WERI-Rb-1 (cell line): ENCODE measurements around the gene DPP4.

Experiments used
- DNase-seq: peaks from one replicate; pipeline ENCODE4 v3.0.0-alpha.2; 2020
- H3K27ac ChIP-seq: fragments of 250-450 bp; sonication (Bioruptor Pico); 2 replicates; pipeline ENCODE4 v1.5.1; 2020; ENCODE audit warnings: mild to moderate bottlenecking, moderate library complexity
- H3K27me3 ChIP-seq: fragments of 250-450 bp; sonication (Bioruptor Pico); 2 replicates; pipeline ENCODE4 v1.5.1; 2021; ENCODE audit warnings: mild to moderate bottlenecking, low read depth, moderate library complexity; ENCODE audit not compliant: insufficient read depth, severe bottlenecking
- H3K36me3 ChIP-seq: fragments of 250-450 bp; sonication (Bioruptor Pico); 2 replicates; pipeline ENCODE4 v1.5.1; 2020; ENCODE audit warnings: mild to moderate bottlenecking, moderate library complexity
- H3K4me3 ChIP-seq: 2 replicates; pipeline ENCODE4 v1.5.1; 2011; ENCODE audit warnings: low read depth, mild to moderate bottlenecking, control low read depth, low read length
- H3K9me3 ChIP-seq: fragments of 250-450 bp; sonication (Bioruptor Pico); 2 replicates; pipeline ENCODE4 v1.5.1; 2021; ENCODE audit warnings: mild to moderate bottlenecking, moderate library complexity; ENCODE audit not compliant: severe bottlenecking
- TF ChIP-seq, protein P1 (sequence below): IDR thresholded peaks from 2 replicates; pipeline ENCODE4 v1.5.1; 2011; ENCODE audit warnings: low read depth, mild to moderate bottlenecking, control low read depth, inconsistent platforms, low read length

DPP4 gene

DNA sequence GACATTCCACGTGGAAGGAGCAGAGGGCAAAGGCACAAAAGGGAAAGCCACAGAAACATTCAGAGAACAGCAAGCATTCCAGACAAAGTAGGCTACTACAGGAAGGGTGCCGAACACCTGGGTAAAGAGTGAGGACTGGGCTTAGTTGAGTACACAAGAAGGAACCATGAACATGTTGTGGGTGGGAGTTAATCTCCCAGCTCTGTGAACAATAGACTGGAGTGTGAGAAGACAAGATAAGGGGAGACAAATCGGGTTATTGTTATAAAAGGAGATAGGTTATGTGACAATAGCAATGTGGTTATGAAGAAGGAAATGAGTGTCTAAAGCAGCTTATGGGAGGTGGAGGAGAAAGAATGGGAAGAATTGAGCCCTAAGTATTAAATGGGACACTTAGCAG, 70.0 kb downstream of the DPP4 start:
- no peak for DNase-seq
- Histone ChIP-seq H3K9me3 (no peaks in the 10 kb centered on the region), H3K27ac (no peak overlapping the region), H3K36me3 (no peaks in the 10 kb centered on the region), H3K27me3 (no peaks in the 10 kb centered on the region), H3K4me3 (no peak overlapping the region)
- TF ChIP-seq, protein P1, sequence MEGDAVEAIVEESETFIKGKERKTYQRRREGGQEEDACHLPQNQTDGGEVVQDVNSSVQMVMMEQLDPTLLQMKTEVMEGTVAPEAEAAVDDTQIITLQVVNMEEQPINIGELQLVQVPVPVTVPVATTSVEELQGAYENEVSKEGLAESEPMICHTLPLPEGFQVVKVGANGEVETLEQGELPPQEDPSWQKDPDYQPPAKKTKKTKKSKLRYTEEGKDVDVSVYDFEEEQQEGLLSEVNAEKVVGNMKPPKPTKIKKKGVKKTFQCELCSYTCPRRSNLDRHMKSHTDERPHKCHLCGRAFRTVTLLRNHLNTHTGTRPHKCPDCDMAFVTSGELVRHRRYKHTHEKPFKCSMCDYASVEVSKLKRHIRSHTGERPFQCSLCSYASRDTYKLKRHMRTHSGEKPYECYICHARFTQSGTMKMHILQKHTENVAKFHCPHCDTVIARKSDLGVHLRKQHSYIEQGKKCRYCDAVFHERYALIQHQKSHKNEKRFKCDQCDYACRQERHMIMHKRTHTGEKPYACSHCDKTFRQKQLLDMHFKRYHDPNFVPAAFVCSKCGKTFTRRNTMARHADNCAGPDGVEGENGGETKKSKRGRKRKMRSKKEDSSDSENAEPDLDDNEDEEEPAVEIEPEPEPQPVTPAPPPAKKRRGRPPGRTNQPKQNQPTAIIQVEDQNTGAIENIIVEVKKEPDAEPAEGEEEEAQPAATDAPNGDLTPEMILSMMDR, result no peak

DNA sequence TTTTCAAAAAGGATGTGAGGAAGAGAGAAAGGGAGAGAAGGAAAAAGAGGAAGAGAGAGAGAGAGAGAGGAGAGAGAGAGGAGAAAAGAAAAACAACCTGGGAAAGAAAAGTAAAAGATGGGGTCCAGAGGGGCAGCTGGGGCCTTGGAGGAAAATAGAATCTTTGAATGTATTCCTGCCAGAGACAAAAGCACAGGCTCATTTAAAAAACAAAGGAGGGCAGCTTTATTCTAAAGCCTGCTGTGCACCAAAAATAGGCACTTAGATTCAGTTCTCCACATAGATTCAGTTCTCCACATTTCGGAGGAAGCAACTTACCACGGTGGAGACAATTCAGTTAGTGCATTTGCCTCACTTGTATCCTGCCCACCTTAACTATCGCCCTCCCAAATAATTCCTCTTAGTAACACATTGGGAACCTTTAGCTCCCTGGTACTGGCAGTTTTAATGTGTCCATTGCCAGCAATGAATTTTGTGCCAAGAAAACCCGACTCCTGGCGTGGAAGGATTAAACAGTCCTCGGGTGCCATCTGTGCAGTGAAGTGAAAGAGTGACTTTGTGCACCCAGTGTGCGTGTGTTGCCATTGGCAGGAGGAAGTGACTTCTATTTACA, 71.3 kb downstream of the DPP4 start:
- no peak for DNase-seq
- Histone ChIP-seq H3K27ac (no peak overlapping the region), H3K36me3 (no peaks in the 10 kb centered on the region), H3K27me3 (no peaks in the 10 kb centered on the region), H3K9me3 (no peaks in the 10 kb centered on the region), H3K4me3 (no peak overlapping the region)
- TF ChIP-seq, protein P1, result no peak

DNA sequence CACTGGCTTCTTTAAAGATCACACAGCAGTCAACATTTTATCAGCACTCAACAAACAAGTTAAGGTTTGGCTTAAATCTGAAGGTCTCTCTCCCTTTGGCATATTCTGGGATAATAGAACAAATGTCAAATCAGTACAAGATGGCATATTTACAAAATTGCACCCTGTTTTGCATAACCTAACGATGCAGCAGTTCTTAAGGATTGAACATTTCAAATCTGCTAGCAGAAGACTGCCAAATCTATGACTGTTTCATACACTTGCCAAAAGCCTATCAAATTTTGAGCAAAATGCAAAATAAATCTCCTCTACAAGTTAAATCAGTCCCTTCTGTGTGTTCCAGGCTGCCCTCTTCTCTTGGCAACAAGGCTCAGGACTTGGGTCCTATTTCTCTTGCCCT, 73.6 kb downstream of the DPP4 start:
- TF ChIP-seq, protein P1, result no peak
- no peak for DNase-seq
- Histone ChIP-seq H3K9me3 (no peaks in the 10 kb centered on the region), H3K27me3 (no peaks in the 10 kb centered on the region), H3K4me3 (no peak overlapping the region), H3K36me3 (no peaks in the 10 kb centered on the region), H3K27ac (no peak overlapping the region)

DNA sequence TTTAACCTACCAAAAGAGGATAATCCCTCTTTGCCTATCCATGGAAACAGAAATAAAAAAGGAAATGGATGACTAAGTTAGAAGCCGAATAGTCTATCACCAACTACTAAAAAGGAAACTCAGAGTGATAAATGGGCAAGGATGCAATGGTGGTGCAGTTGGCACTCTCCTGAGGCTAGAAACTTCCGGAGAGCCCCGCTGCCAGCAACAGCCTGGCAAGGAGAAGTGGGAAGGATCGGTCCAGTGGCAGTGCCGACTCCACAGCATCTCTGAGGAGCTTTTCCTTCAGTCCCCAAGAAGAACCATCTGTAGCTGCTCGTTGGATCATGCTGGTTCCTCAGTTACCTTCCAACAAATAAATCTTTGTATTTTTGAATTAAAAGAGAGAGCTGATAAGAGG, 74.7 kb downstream of the DPP4 start:
- H3K4me3 ChIP-seq, result no peak overlapping the region
- H3K27me3 ChIP-seq, result no peaks in the 10 kb centered on the region
- TF ChIP-seq, protein P1, result no peak
- no peak overlapping the region for H3K27ac ChIP-seq
- no peak for DNase-seq
- H3K9me3 ChIP-seq, result no peaks in the 10 kb centered on the region
- no peaks in the 10 kb centered on the region for H3K36me3 ChIP-seq

DNA sequence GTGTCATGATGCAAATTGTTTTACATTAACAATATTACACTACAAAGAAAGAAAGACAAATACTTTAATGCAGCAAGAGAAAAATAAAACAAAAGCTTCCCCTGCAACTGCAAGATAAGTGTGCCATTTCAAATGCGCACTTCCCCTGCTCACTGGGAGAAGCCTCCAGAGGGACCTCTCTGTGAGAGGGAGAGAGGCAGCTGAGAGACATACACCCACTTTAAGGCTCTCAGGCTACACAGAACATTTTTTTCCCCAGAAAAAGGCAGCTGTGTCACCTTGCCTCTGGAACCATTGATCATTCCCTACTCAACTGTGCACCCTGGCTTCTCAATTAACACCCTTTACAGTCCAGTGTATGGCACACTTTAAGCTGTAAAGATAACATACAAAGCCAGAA, 75.2 kb downstream of the DPP4 start:
- H3K27me3 ChIP-seq, result no peaks in the 10 kb centered on the region
- no peaks in the 10 kb centered on the region for H3K36me3 ChIP-seq
- no peak overlapping the region for H3K4me3 ChIP-seq
- DNase-seq, result no peak
- no peak overlapping the region for H3K27ac ChIP-seq
- H3K9me3 ChIP-seq, result no peaks in the 10 kb centered on the region
- TF ChIP-seq, protein P1, result no peak

DNA sequence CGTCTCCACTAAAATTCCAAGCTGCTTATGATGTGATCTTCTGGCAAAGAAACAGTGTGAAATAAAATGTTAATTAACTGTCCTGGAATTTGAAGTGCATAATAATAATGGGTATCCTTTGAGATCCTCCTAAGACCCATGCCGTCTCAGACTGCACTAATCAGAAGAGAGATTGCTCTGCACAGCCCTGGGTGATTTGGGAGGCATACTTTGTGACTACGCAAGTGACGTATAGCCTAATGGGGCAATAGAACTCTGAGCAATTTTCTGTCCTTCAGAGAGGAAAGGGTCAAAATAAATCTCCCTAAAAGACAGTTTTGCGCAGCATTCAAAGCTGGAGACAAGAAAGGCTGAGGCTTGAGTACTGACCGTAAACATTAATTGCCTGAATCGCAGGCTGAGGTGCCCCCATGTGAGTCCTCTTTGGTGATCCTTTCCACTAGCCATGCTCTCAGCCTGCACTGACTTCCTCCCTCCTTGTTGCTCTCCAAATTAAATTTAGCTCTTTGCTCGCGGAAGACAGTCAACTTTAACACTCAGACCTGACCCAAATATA, 76.0 kb downstream of the DPP4 start:
- H3K36me3 ChIP-seq, result no peaks in the 10 kb centered on the region
- TF ChIP-seq, protein P1, result no peak
- H3K27ac ChIP-seq, result no peak overlapping the region
- H3K4me3 ChIP-seq, result no peak overlapping the region
- DNase-seq, result no peak
- no peaks in the 10 kb centered on the region for H3K27me3 ChIP-seq
- no peaks in the 10 kb centered on the region for H3K9me3 ChIP-seq
